HepG2 (cell line): ENCODE measurements around the gene HEXIM1. TPM values are rescaled to one million over a fixed set of nuclear protein-coding genes. Genes with fewer than 3 reads are reported as not detected.

Experiments used
- CCDC6 ChIP-seq: sonication (generic); formaldehyde crosslinking; IDR thresholded peaks from 2 replicates; pipeline ENCODE4 v1.8.1; 2022; ENCODE audit warnings: mild to moderate bottlenecking, missing genetic modification reagents, moderate library complexity
- CENPX ChIP-seq: sonication (generic); formaldehyde crosslinking; IDR thresholded peaks from 2 replicates; pipeline ENCODE4 v1.9.0; 2021; ENCODE audit warnings: mild to moderate bottlenecking, missing genetic modification reagents, moderate library complexity
- E2F5 ChIP-seq: sonication (generic); formaldehyde crosslinking; conservative IDR thresholded peaks from 2 replicates; pipeline ENCODE4 v1.4.0; 2020; ENCODE audit warnings: missing genetic modification reagents
- GATAD1 ChIP-seq: IDR thresholded peaks from 2 replicates; pipeline ENCODE4 v1.6.1; 2016; ENCODE audit warnings: missing genetic modification reagents, missing compliant biosample characterization
- HINFP ChIP-seq: sonication (generic); formaldehyde crosslinking; IDR thresholded peaks from 2 replicates; pipeline ENCODE4 v1.4.0; 2020; ENCODE audit warnings: low read depth, mild to moderate bottlenecking, missing genetic modification reagents
- KDM1A ChIP-seq: IDR thresholded peaks from 2 replicates; pipeline ENCODE4 v1.6.1; 2016; ENCODE audit warnings: missing compliant biosample characterization
- KMT2B ChIP-seq: IDR thresholded peaks from 2 replicates; pipeline ENCODE4 v1.6.1; 2016; ENCODE audit warnings: missing genetic modification reagents, missing compliant biosample characterization
- MAFK ChIP-seq, 2 experiments: IDR thresholded peaks in 1 of 2; conservative IDR thresholded peaks in 1 of 2; 2 replicates each; pipeline ENCODE4 v1.6.1; 2011; ENCODE audit warnings: improper control_type of control experiment in 2 of 2, low read length in 2 of 2
- MTERF4 ChIP-seq: sonication (generic); formaldehyde crosslinking; IDR thresholded peaks from 2 replicates; pipeline ENCODE4 v1.8.0; 2023; ENCODE audit warnings: mild to moderate bottlenecking, missing genetic modification reagents
- MXD4 ChIP-seq: IDR thresholded peaks from 2 replicates; pipeline ENCODE4 v1.6.1; 2016; ENCODE audit warnings: mild to moderate bottlenecking, missing biosample characterization, missing genetic modification reagents
- NFE2 ChIP-seq: sonication (generic); formaldehyde crosslinking; IDR thresholded peaks from 2 replicates; pipeline ENCODE4 v1.4.0; 2020; ENCODE audit warnings: missing genetic modification reagents
- NFIC ChIP-seq: IDR thresholded peaks from 2 replicates; pipeline ENCODE4 v1.6.1; 2012; ENCODE audit warnings: mild to moderate bottlenecking, low read length, inconsistent platforms
- RFX1 ChIP-seq: fragments of 450-650 bp; IDR thresholded peaks from 2 replicates; pipeline ENCODE4 v1.6.1; 2017
- YEATS4 ChIP-seq: sonication (generic); formaldehyde crosslinking; IDR thresholded peaks from 2 replicates; pipeline ENCODE4 v1.4.0; 2020; ENCODE audit warnings: missing genetic modification reagents, borderline replicate concordance
- ZBTB14 ChIP-seq: sonication (generic); formaldehyde crosslinking; IDR thresholded peaks from 2 replicates; pipeline ENCODE4 v1.4.0; 2020; ENCODE audit warnings: missing genetic modification reagents
- ZBTB33 ChIP-seq: sonication (generic); formaldehyde crosslinking; IDR thresholded peaks from 2 replicates; pipeline ENCODE4 v1.4.0; 2020; ENCODE audit warnings: missing genetic modification reagents
- ZBTB46 ChIP-seq: sonication (generic); formaldehyde crosslinking; IDR thresholded peaks from 2 replicates; pipeline ENCODE4 v1.4.0; 2020; ENCODE audit warnings: mild to moderate bottlenecking, missing genetic modification reagents, borderline replicate concordance
- ZFY ChIP-seq: sonication (generic); formaldehyde crosslinking; IDR thresholded peaks from 2 replicates; pipeline ENCODE4 v1.4.0; 2020; ENCODE audit warnings: missing genetic modification reagents
- ZNF282 ChIP-seq: fragments of 450-650 bp; IDR thresholded peaks from 2 replicates; pipeline ENCODE4 v1.6.1; 2018; ENCODE audit not compliant: partially characterized antibody
- ZNF713 ChIP-seq: sonication (generic); formaldehyde crosslinking; IDR thresholded peaks from 2 replicates; pipeline ENCODE4 v1.4.0; 2020; ENCODE audit warnings: mild to moderate bottlenecking, missing genetic modification reagents
- polyA plus RNA-seq, 8 experiments: library from polyadenylated mRNA; depleted of rRNA in 3 of 8; stranded (reverse) in 7 of 8; unstranded in 1 of 8; fragments of >200 nt; fragmentation: Illumina TruSeq in 4 of 8; extraction: Trizol in 4 of 8; gene quantifications; 2 replicates each; pipeline versions ENCODE4 v1.2.1 to v1.2.3, GENCODE V29; 2011 to 2016; ENCODE audit warnings: low read depth in 4 of 8, missing spikeins in 1 of 8, mixed read lengths in 1 of 8; ENCODE audit not compliant: insufficient read depth in 1 of 8
- total RNA-seq, 5 experiments: library from RNA; depleted of rRNA; stranded (reverse); fragments of >200 nt; fragmentation: Illumina TruSeq; extraction: Trizol; gene quantifications; 2 replicates each; pipeline ENCODE4 v1.2.3, GENCODE V29; 2016; ENCODE audit warnings: low read depth in 1 of 5
- TF ChIP-seq, protein P1 (sequence below): sonication (generic); formaldehyde crosslinking; IDR thresholded peaks from 2 replicates; pipeline ENCODE4 v1.5.0; 2020; ENCODE audit warnings: missing genetic modification reagents, mild to moderate bottlenecking, borderline replicate concordance

HEXIM1 gene
- total and polyA plus RNA-seq, 2 of the 13 experiments (the other 11 are each of a cell fraction or from before 2014, with no cell fraction given): 10.5 to 16.6 TPM

DNA sequence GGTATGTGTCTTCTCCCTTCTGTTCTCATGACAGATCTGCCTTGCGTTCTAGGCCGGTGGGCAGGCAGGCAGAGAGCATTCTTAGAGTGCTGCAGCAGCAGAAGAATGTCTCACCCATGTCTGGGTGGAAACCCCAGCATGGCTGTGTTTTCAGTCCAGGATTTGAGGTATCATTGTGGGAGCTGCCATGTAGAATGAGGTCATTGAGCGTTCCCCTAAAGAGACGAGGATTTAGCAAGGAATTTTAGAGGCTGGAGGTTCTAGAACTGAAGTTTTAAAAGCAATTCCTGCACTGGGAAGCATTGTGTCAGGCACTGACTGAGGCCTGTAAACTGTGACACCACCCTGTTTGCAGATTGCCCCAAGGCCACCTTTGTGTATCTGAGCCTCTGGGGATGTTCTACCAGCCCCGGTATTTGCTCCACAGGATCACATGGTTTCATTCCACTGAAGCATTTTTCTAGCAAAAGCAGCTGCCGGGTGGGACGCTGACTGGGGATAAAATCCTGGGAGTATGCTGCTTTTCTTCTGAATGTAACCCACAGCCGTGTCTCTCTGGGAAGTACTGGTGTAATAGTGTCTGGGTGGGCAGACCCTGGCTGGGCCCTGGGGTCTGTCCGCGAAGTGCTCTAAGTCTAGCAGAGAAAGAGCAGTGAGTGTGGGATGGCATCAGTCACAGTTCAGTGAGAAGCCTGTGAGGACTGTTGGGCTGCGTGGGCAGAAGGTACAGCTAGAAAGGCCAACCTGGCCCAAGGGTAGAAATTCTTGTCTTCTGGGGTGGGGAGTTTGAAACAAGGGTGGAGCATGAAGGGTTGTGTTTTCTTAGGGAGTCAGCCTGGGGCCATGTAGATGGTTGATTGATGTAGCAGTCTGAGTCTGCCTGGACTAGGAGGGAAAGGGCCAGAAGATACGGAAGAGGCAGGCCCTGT, 46.1 kb upstream of the HEXIM1 start (continued):
- TF ChIP-seq CCDC6 (CRISPR knock-in tag) (no peak; the same call in 1 of the 2 replicates), MAFK (conservative IDR thresholded peaks at IDR 0.05 in 1 of 2, IDR thresholded peaks at IDR 0.05 in 1 of 2; ENCODE audit: low read length in 2 of 2) (peak in 1 of 2 experiments; percentile 16; a peak in 2 of 4 replicates), CENPX (CRISPR knock-in tag) (no peak), NFIC (no peak), KMT2B (CRISPR knock-in tag) (no peak; the same call in 1 of the 2 replicates), ZNF282 (no peak), KDM1A (no peak), ZFY (peak; percentile 86), ZBTB14 (CRISPR knock-in tag) (no peak), MTERF4 (peak; percentile 55; the same call in 1 of the 2 replicates), ZBTB46 (CRISPR knock-in tag) (no peak), NFE2 (no peak), MXD4 (peak; percentile 80), GATAD1 (peak; percentile 47; the same call in 1 of the 2 replicates), E2F5 (CRISPR knock-in tag) (no peak), RFX1 (no peak), ZBTB33 (no peak), YEATS4 (CRISPR knock-in tag) (no peak), HINFP (CRISPR knock-in tag) (no peak), ZNF713 (CRISPR knock-in tag) (no peak)
- TF ChIP-seq, protein P1, sequence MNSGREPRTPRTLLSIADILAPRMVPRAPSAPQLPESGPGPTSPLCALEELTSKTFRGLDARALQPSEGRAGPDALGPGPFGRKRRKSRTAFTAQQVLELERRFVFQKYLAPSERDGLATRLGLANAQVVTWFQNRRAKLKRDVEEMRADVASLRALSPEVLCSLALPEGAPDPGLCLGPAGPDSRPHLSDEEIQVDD (CRISPR knock-in tag): no peak
